Measurements from ENCODE around the gene KBTBD8. TPM values are rescaled to one million over a fixed set of nuclear protein-coding genes. Genes with fewer than 3 reads are reported as not detected.

The KBTBD8 gene
- total and polyA plus RNA-seq, 9 of the 15 experiments (the other 6 are each of a cell fraction or from before 2014, with no cell fraction given) = 2.7 to 9.1 (median 5.6) TPM

DNA sequence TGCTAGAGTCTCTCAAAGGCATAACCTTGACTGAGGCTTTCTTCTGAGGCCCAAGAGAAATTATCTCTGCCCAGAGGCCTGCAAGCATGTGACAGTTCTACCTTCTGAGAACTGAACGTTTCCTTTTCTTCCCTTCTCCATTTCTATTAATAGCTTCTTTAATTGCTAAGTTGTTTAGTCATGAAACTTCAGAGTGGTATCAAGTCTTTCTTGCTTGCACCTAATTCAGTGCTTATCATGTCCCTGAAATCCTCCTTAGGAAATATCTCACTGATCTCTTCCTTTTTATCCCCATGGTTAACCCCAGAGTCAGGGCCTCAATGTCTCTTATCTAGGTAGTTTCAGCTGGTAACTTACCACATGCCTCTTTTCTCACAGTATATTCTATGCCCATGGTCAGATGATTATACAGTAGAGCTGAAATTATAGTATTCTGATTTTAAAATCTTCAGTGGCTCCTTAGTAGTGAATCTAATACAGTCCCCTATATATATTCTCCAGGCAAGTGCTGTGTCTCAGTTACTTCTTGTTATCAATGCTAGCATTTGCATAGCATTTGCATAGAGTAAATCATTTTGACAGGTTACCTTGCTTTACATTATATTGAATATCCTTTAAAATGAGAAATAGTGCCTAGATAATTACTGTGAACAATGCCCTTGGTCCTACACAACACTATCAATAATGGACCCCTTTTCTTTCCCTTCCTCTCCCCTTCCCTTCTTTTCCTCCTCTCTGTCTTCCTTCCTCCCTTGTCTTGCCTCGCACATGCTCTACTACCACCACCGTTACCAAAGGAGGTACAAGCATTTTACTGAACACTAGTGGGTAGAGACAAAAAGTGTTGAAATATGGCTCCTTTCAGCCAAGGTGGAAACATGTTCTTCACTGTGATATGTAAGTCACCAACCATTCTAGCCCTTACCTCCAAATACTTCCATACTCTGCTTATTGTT, 33.0 kb downstream of the KBTBD8 start:
- WGBS (ENCODE audit: insufficient coverage, low coverage, missing lambda C conversion rate) = 10% methylated on average over 2 of the region's 3 CpGs
- in situ Hi-C loops (cut with MboI) = loop anchor here (10.0 kb wide), 1 partner anchor 56 kb away; no protein-coding TSS in a partner anchor
- Histone ChIP-seq H2AFZ (ENCODE audit: low read depth, low read length) (peak overlapping the region; percentile 83), H3K4me1 (replicated peaks in 1 of 2; ENCODE audit: control insufficient read depth in 2 of 2, insufficient read depth in 2 of 2, low read length in 2 of 2) (peaks cover 15 to 28% of the 10 kb centered on the region in 2 experiments; a peak in 4 of 5 replicates), H3K27me3 (ENCODE audit: control insufficient read depth in 2 of 2, insufficient read depth in 2 of 2, low read length in 2 of 2) (no peaks in the 10 kb centered on the region), H3K9me1 (ENCODE audit: control insufficient read depth, insufficient read depth, low read length) (no peaks in the 10 kb centered on the region), H3K4me3 (no peak overlapping the region), H3K4me2 (ENCODE audit: insufficient read depth, low read length) (peak overlapping the region; percentile 24), H3K9me3 (replicated peaks; ENCODE audit: control insufficient read depth, insufficient read depth, low read depth, low read length) (no peaks in the 10 kb centered on the region), H3K9ac (ENCODE audit: insufficient read depth in 1 of 2, low read depth in 2 of 2, low read length in 2 of 2) (peak overlapping the region in 1 of 2 experiments; percentile 39; a peak in 1 of 4 replicates), H3K79me2 (ENCODE audit: control insufficient read depth, insufficient read depth, low read length) (no peaks in the 10 kb centered on the region), H3K36me3 (ENCODE audit: control insufficient read depth, insufficient read depth, low read length) (no peaks in the 10 kb centered on the region), H4K20me1 (replicated peaks; ENCODE audit: control insufficient read depth, insufficient read depth, low read length) (no peaks in the 10 kb centered on the region), H3K27ac (ENCODE audit: extremely low read depth, low read depth, low read length) (peak overlapping the region; percentile 63)
- CTCF ChIA-PET (ENCODE audit: low intra/inter-chr PET ratio) = no interaction called here
- DNase-seq (ENCODE audit: extremely low read depth in 1 of 4, low spot score in 3 of 4) (peak in 2 of 4 experiments; percentile 41 to 69), ATAC-seq (peak; percentile 67), FAIRE-seq (peak; percentile 71)
- POLR2A ChIA-PET = no interaction called here
- intact Hi-C loops (cut with micrococcal nuclease) = loop anchor here (2.0 kb wide), 2 partner anchors 14 to 32 kb away; partner anchors contain the start of gene KBTBD8
- BruUV-seq (replicated peaks) = no TSS peak
- TF ChIP-seq RBBP5 (IDR thresholded peaks at IDR 0.05; ENCODE audit: borderline replicate concordance, insufficient read depth, low read length, poor library complexity, severe bottlenecking) (no peak), POLR2A (conservative IDR thresholded peaks at IDR 0.05) (0 out of 2 replicates have a peak, but pooled peaks have one; percentile 36), MAX (CRISPR knock-in tag; IDR thresholded peaks at IDR 0.05) (no peak), BHLHE40 (IDR thresholded peaks at IDR 0.05; ENCODE audit: low read length) (peak; percentile 19), KLF16 (IDR thresholded peaks at IDR 0.05) (peak; percentile 76; the same call in 1 of the 2 replicates), ILF3 (IDR thresholded peaks at IDR 0.05; ENCODE audit: borderline replicate concordance) (no peak), ZNF75A (CRISPR knock-in tag; IDR thresholded peaks at IDR 0.05) (no peak), TBP (optimal IDR thresholded peaks at IDR 0.05; ENCODE audit: low read depth, low read length) (no peak), ZNF589 (CRISPR knock-in tag; IDR thresholded peaks at IDR 0.05; ENCODE audit: low read depth) (no peak), SPI1 (IDR thresholded peaks at IDR 0.05; ENCODE audit: borderline replicate concordance, low read depth, low read length) (0 out of 2 replicates have a peak, but pooled peaks have one; percentile 13)
- TF ChIP-seq, protein P1, sequence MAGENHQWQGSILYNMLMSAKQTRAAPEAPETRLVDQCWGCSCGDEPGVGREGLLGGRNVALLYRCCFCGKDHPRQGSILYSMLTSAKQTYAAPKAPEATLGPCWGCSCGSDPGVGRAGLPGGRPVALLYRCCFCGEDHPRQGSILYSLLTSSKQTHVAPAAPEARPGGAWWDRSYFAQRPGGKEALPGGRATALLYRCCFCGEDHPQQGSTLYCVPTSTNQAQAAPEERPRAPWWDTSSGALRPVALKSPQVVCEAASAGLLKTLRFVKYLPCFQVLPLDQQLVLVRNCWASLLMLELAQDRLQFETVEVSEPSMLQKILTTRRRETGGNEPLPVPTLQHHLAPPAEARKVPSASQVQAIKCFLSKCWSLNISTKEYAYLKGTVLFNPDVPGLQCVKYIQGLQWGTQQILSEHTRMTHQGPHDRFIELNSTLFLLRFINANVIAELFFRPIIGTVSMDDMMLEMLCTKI (IDR thresholded peaks at IDR 0.05; ENCODE audit: partially characterized antibody) = no peak
- TF ChIP-seq, protein P2, sequence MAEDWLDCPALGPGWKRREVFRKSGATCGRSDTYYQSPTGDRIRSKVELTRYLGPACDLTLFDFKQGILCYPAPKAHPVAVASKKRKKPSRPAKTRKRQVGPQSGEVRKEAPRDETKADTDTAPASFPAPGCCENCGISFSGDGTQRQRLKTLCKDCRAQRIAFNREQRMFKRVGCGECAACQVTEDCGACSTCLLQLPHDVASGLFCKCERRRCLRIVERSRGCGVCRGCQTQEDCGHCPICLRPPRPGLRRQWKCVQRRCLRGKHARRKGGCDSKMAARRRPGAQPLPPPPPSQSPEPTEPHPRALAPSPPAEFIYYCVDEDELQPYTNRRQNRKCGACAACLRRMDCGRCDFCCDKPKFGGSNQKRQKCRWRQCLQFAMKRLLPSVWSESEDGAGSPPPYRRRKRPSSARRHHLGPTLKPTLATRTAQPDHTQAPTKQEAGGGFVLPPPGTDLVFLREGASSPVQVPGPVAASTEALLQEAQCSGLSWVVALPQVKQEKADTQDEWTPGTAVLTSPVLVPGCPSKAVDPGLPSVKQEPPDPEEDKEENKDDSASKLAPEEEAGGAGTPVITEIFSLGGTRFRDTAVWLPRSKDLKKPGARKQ (CRISPR knock-in tag; IDR thresholded peaks at IDR 0.05) = no peak
